HG02870 (cell line): ENCODE data around the gene PANX3.
"Not testable (repeated sequence)": the region's sequence is repeated elsewhere in the genome, so short reads cannot be mapped to it uniquely, and the experiment has no call there.

Experiments used
- ATAC-seq: cut with Tn5 transposase; IDR thresholded peaks from one replicate; pipeline ENCODE4 v1.9.1; 2021; ENCODE audit warnings: mild to moderate bottlenecking, moderate library complexity; ENCODE audit not compliant: unreplicated experiment

PANX3 gene

GRCh38 chr11:124611064-124611463 is at the start of gene PANX3:
Gene PANX3 (plus strand): TSS chr11:124611428. CDS start chr11:124611557, 129 bp downstream.
- ATAC-seq = no peak

- ATAC-seq = no peak
Measured at GRCh38 chr11:124569697-124570096, 41.5 kb upstream of the PANX3 start, which contains the start of gene OR8A1. Gene OR8A1 (plus strand): TSS chr11:124569997. CDS start chr11:124570120, 123 bp downstream.

- no peak for ATAC-seq
Measured at GRCh38 chr11:124570160-124570559, 41.1 kb upstream of the PANX3 start.

GRCh38 chr11:124577716-124578427 is 33.4 kb upstream of the PANX3 start:
- ATAC-seq = no peak

GRCh38 chr11:124578761-124579160 is 32.5 kb upstream of the PANX3 start:
- no peak for ATAC-seq

GRCh38 chr11:124581817-124582216 is 29.4 kb upstream of the PANX3 start:
- ATAC-seq = peak; percentile 30

GRCh38 chr11:124582565-124582964 is 28.7 kb upstream of the PANX3 start:
- no peak for ATAC-seq

GRCh38 chr11:124583781-124584180 is 27.4 kb upstream of the PANX3 start:
- ATAC-seq = no peak

- no peak for ATAC-seq
Measured at GRCh38 chr11:124584681-124585372, 26.4 kb upstream of the PANX3 start.

GRCh38 chr11:124586238-124586860 is 24.9 kb upstream of the PANX3 start:
- ATAC-seq = peak; percentile 64

- ATAC-seq = no peak
Measured at GRCh38 chr11:124591430-124591829, 19.8 kb upstream of the PANX3 start.

GRCh38 chr11:124592627-124593026 is 18.6 kb upstream of the PANX3 start:
- no peak for ATAC-seq

- no peak for ATAC-seq
Measured at GRCh38 chr11:124595302-124595701, 15.9 kb upstream of the PANX3 start.

- no peak for ATAC-seq
Measured at GRCh38 chr11:124597626-124598025, 13.6 kb upstream of the PANX3 start.

- no peak for ATAC-seq
Measured at GRCh38 chr11:124600621-124601320, 10.5 kb upstream of the PANX3 start.

GRCh38 chr11:124602193-124602592 is 9.0 kb upstream of the PANX3 start:
- ATAC-seq = no peak

GRCh38 chr11:124602723-124603122 is 8.5 kb upstream of the PANX3 start:
- ATAC-seq = not testable (repeated sequence)

GRCh38 chr11:124605719-124606118 is 5.5 kb upstream of the PANX3 start:
- no peak for ATAC-seq

GRCh38 chr11:124608147-124608546 is 3.1 kb upstream of the PANX3 start:
- ATAC-seq = no peak

GRCh38 chr11:124610295-124610694 is 933 bp upstream of the PANX3 start:
- ATAC-seq = no peak

- ATAC-seq = no peak
Measured at GRCh38 chr11:124612045-124612444, 817 bp downstream of the PANX3 start.
